ENCODE data around the gene PARP16.

The PARP16 gene

DNA sequence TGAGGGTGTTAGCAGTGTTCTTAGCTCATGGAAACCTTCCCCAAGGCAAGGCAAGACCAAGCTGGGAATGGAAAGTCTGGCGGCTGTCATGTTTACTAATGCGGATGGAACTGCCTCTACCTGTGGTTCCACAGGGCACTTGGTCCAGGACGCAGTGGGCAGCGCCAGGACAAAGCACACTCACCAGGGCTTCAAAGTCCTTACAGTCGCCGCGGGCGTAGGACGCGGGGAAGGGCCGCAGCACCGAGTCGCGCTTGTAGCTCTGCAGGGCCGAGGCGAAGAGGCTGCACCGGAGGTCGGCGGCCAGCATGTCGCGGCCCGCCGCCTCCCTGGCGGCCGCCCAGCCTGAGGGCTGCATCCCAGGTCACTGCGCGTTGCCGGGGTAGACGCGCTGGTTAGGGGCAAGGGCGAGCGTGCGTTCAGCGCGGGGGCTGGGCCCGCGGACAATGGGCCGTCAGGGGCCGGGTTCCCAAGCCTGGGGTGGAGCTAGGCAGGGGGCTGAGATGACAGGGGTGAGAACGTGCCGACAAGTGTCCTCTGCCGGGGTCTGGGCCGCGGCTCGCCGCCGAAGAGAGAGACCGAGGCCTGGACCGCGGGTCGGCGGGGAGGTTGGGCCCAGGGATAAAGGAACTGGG, 497 bp downstream of the PARP16 start:
- peak in 7 of 10 donors; percentile 17 to 91 (median 28) for DNase-seq
- intact Hi-C loops (cut with DNase I): no loop called here

DNA sequence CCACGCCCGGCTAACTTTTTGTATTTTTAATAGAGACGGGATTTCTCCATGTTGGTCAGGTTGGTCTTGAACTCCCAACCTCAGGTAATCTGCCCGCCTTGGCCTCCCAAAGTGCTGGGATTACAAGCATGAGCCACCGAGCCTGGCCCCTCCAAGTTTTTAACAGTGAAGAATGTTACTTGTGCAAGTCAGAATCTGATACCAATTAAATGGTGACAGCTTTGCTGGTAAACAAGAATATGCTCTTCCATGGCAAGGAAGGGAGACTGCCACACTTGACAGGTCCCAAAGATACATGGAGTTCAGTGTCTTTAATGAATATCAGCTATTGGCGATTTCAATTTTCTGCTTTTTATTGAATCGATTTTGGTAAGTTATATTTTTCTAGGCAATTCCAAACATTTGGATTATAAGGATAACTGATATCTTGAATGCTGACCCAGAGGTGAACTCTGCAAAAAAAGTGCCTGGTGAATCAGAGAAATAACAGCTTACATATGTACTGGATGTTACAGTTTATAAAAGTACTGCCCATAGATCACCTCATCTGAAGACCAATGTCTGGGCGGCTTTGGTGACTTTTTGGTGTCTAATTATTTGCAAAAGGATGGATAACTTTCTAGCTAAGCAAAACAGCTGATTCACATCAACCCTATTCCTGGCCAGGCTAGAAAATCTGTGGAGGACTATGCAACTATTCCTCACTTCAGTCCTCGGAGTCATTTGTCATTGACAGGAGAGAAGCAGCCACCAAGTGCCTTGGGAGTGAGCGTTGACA, 1.2 kb downstream of the PARP16 start:
- DNase-seq: no peak
- intact Hi-C loops (cut with DNase I): no loop called here

DNA sequence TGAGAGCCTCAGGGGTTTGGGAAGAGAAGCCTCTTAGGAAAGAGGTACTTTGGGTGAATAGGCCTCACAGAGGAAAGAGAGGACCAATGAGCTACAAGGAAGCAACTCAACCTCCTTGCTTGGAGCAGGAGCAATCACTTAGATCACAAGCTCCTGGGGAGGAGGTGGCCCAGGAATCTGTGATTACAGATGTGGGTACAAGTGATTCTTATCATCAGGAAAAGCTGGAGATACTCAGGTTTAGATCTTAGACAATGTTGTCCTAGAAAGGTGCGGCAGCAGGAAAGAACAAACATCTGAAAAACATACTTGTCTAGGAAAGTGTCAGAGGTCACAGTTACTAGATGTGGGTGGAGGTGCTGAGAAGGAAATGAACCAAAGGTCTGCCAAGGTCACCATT, 8.2 kb downstream of the PARP16 start:
- intact Hi-C loops (cut with DNase I): no loop called here
- no peak for DNase-seq

DNA sequence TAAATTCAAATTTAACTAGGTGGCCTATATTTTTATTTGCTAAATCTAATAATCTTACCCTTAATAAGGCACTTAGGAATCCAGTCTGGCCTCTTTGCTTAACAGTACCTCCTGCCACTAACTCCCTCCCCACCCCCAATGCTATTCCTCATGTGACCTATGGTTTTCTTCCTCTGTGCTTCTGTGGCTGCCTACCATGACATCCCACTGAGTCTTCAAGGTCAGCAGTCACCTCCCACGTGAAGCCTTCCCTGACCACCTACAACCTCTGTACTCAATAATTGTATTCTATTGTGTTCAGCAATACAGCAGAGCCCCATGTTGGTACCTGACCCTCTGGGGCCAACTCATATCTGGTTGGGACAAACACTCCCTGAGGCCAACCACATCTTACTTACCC, 9.7 kb downstream of the PARP16 start:
- intact Hi-C loops (cut with DNase I): no loop called here
- no peak for DNase-seq

DNA sequence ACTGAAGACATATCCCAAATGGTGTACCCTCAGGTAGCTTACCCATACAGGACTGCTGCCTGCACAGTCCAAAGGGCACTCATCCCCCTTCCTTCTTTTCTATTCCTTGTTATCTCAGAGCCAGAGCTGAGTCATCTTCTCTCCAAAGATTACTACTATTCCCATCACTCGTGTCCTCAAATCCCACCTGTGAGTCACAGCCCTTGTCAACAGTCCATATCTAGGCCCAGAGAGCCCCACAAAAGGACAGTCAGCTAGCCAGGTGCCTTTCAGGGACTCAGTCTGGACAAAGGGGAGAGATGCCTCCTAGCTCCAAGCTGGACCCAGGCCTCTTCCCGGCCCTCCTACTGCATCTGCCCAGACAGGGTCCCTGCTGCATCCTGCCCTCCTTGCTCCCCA, 11.0 kb downstream of the PARP16 start:
- intact Hi-C loops (cut with DNase I): no loop called here
- no peak for DNase-seq

DNA sequence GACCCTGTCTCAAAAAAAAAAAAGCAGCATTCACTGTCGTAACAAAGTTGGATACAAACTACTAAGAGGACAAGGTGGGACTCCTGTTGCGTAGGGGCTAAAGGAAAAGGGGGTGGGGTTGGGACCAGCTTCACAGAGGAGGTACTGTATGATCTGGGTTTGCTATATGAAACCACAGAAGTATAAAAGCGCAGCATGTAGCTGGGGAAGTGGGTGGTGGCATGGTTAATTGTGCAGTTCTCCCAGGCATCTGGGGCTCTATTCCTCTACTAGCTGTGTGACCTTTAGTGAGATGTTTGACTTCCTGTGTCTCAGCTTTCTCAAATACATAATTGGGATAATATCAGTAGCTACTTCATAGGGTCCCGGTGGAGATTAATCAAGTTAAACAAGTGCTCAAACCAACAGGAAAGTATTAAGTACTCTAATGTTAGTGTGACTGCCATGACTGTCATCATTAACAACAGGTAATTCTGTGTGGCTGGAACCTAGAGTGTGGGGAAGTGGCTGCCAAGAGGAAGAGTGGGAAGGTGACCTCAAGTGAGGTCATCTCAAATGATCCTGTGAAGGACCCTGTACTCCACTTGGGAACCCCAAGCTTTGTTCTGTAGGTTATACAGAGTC, 11.5 kb downstream of the PARP16 start:
- DNase-seq: no peak
- intact Hi-C loops (cut with DNase I): no loop called here

DNA sequence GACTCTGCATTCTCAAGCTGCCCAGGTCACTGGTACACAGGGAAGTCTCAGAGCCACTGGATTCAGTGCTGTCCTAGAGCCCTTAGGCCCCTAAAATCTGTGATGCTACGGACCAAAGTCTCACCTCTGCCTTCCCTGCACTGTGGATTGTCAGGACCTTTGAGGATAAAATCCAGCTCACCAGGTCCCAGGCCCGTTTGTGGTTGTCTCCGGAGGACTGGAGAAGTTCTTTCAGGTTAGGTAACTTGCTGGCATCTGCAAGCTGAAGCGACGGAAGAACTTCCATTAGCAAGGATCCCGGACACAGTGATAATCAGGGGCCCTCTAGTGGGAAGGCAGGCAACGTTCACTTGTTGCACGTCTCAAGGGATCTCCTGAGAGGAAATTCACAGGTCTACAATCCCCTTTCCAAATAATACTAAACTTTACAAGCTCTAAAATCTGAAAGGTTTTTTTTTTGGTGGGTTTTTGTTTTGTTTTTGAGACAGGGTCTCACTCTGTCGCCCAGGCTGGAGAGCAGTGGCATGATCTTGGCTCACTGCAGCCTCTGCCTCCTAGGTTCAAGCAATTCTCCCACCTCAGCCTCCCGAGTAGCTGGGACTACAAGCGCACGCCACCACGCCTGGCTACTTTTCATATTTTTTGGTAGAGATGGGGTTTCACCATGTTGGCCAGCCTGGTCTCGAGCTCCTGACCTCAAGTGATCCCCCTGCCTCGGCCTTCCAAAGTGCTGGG, 15.7 kb downstream of the PARP16 start:
- intact Hi-C loops (cut with DNase I): loop anchor here (5.0 kb wide), 1 partner anchor 79 kb away; no protein-coding TSS in a partner anchor
- peak; percentile 20 to 93 (median 59) for DNase-seq

DNA sequence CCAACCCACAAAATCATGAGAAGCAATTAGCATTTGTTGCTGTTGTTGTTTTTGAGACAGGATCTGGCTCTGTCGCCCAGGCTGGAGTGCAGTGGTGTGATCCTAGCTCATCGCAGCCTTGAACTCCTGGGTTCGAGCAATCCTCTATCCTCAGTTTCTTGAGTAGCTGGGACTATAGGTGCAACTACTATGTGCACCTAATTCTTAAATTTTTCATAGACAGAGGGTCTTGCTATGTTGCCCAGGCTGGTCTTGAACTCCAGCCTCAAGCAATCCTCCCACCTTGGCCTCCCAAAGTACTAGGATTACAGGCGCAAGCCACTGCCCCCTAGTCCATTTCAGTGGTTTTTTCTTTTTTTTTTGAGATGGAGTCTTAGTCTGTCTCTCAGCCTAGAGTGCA, 18.3 kb downstream of the PARP16 start:
- no peak for DNase-seq
- intact Hi-C loops (cut with DNase I): no loop called here

DNA sequence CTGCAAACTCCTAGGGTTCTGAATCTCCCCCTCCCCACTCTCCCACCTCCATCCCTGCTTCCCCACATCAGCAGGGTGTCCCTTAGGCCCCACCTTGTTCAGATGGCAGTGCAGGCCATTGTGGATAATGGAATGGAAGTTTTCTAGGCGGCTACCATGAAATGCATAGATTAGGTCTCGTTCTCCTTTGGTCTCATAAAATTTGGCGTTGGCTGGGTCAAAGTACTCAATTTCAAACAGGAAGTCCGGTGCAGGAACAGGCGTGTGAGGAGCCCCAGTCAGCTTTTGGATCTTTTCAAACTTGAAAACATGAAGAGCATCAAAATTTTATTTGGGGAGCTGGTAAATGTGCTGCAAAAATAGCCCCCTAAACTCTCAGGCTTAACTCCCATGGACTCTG, 20.2 kb downstream of the PARP16 start:
- intact Hi-C loops (cut with DNase I): no loop called here
- DNase-seq: no peak

DNA sequence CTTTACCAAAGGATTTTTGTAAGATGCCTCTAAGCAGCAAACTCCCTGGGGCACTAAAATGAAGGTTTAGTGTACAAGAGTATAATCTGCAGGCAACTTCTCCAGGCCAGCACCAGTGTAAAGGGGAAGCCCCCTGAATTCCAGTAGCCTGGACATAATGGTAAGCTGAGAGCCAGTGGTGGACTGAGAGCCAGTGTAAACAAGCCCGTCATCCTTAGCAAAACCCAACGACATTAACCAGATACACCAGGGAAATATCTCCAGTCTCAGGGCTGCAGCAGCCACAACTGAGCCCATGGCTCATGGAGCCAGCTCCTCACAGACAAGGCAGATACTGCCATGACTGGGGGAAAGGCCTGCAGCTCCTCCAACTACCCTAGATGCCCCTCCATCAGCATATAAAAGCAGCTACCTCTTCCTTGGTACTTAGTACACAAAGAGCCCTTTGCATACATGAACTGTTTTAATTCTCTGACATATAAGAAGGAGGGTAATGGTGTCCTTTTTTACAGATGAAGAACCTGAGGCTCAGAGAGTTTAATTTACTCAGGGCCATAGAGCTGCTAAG, 21.7 kb downstream of the PARP16 start:
- intact Hi-C loops (cut with DNase I): no loop called here
- DNase-seq: no peak

DNA sequence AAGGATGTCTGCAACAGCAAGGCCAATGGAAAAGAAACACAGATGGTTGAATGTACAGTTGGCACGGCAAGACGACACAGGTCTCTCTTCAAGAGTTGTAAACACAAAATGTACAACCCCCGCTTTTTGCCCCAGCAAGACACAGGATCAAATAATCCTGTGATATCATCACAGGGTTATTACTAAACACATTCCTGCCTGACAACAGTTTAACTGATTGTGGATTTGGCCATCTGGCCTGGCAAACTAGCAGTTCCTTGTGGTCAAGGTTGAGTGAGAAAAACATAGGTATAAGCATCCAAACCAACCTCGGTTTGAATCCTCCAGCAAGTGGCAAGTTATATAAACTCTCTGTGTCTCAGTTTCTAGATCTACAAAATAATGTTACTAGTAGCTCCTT, 23.4 kb downstream of the PARP16 start:
- intact Hi-C loops (cut with DNase I): no loop called here

DNA sequence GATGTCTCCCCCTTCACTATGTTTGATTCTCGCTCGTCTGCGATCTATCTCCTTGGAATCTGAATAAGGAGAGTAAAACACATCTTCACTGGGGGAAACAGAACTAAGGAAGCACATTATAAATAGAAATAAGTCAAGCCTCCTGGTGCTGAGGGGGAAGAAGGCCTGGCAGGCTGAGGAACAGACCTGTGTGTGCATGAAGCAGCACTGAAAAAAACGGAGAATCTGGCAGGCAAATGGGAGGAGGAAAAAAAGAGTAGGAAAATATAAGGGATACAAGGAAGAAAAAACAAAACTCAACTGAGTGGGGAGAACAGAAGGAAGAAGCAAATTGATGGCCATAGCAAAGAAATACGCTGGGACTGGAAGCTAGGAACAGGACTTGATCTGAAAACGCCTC, 25.7 kb downstream of the PARP16 start:
- intact Hi-C loops (cut with DNase I): no loop called here
- DNase-seq: no peak

More for the DNA sequence above, 23.4 kb downstream of the PARP16 start:
- DNase-seq: no peak

DNA sequence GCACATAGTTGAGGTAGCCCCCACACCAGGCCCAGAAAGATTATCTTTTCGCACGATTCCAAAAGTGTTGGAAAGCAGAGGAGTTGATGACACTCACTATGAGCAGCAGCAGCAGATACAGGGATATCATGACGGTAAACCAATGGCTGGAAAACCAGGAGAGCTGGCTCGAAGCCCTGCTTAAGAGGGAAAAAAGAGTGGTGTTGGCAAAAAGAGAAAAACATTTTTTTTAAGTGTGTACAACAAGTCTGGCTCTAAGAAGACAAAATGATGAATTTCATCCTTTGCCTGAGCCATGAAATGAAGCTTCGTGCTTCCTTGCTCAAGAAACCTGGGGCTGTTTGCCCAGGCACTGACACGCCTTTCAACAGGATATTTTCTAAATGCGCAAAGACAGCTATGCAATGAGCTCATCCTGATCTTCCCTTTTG, 27.3 kb downstream of the PARP16 start:
- peak in 1 of 10 donors; percentile 7 for DNase-seq
- intact Hi-C loops (cut with DNase I): no loop called here

DNA sequence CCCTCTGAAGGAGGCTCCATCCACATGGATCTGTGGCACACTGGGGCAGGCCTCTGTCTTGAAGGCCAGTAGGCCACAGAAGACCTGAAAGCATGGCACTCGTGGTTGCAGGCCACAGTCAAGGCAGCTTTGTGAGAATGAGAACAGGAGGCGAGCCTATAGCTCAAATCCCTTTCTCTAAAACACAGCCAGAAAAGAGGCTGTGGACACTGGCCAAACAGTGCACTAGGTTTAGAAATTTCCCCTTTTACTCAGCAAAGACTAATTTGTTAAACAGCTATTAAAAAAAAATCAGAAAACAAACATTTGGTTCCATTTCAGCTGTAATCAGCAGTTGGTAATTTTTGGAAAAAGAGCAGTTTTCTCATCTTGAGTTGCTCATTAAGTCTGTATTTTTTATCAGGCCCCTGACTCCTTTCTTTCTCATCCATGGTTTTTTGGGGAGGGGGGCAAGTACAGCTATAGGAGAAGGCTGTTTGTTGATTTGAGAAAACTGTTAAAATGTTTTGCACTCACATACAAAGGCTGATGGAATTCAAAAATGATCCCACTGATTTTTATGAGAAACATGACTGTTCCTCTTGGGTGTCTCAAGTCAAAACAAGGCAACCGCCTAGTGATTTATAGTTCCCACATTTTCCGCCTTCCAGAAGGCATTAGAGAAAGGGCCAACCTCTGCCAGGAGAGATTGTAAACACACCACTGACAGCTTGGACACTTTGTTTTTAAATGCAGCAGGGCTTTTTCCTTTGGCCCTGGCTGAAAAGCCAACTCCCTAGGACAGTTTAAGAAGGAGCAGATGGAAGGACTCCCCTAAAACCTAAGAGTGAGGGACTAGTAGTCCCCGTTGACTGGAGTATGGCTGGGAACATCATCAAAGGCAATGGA, 28.1 kb downstream of the PARP16 start:
- DNase-seq: no peak
- intact Hi-C loops (cut with DNase I): no loop called here

DNA sequence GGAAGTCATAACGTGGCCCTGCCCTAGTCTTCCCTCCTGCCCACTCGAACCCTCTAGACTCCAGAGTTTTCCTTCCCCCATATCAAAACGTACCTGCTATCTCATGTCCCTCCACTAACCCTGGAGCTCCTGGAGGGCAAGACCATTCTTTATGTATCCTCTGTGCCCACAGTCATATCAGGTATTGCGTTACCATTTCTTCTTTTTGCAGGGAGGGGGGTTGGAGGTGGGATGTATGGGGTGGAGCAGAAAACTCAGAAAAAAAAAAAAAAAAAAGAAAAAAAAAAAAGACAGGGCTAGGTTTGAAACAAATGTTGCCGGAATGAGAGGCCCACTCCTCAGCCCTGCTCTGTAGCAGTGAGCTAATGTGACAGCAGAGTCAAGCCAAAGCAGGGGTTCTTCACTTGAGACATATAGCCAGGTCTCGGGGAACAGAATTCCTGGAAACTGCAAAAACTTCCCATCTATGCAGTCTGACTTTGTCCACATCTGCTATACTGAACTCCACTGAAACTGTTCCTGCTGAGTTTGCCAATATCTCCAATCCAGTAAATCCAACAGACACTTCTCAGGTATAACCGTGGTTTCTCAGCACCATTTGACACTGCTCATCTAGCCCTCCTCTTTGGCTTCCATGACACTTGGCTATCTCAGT, 31.1 kb downstream of the PARP16 start:
- no peak for DNase-seq
- intact Hi-C loops (cut with DNase I): no loop called here

DNA sequence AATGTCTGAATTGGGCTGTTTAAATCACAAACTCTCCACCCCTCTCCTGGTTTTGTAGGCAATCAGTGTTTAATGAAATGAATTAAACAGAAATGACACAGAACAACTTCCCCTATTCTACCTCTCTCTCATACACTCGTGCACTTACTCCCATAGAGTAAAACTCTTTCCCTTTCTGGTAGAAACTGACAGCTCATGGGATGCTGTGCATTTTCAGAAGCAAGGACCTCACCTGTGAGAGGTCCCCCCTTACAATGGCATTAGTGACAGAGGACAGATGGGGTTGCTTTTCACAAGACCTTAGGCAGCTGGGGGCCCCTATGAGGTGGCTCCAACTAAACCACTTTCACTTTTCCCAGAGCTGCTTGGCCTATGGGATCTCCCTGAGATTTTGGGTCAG, 31.9 kb downstream of the PARP16 start:
- intact Hi-C loops (cut with DNase I): no loop called here
- DNase-seq: peak in 1 of 10 donors; percentile 21

DNA sequence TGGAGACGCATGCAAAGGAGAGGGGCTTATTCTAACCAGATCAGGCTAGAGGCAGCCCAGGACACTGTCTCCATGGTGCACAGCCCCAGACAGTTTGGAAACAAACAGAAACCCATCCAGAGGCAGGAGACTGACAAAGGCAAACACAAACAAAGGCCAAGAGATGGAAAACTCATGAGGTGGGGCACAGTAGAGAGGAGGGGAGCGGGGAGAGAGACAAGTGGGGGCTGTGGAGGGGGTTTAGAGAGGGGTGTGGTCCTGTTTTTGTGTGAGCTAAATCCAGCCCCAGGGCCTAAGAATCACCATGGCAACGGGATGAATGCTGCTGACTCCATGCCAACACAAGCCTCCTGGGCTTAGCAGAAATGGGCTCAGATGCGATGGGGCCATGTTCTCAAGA, 32.3 kb downstream of the PARP16 start:
- peak in 1 of 10 donors; percentile 43 for DNase-seq

DNA sequence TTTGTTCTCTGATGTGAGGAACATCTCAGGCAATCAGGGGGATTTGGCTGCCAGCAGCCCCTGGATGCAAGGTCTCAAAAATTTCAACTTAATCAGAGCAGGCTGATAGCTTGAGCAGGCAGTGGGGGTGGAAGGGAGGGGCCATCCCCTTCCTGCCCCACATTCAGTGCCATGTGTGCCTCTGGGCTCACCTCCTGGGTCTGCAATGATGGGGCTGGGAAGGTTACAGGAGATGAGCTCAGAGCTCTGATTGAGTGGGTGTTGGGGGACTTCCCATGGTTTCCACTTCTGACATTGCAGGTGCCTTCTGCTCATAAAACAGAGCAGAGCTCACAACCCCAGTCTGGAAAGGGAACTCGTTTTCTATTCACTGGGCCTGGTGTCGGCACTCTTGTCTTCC, 37.0 kb downstream of the PARP16 start:
- no peak for DNase-seq
- intact Hi-C loops (cut with DNase I): no loop called here

More for the DNA sequence above, 32.3 kb downstream of the PARP16 start:
- intact Hi-C loops (cut with DNase I): no loop called here
